ENCODE results near the gene IFT74.

IFT74 gene

DNA sequence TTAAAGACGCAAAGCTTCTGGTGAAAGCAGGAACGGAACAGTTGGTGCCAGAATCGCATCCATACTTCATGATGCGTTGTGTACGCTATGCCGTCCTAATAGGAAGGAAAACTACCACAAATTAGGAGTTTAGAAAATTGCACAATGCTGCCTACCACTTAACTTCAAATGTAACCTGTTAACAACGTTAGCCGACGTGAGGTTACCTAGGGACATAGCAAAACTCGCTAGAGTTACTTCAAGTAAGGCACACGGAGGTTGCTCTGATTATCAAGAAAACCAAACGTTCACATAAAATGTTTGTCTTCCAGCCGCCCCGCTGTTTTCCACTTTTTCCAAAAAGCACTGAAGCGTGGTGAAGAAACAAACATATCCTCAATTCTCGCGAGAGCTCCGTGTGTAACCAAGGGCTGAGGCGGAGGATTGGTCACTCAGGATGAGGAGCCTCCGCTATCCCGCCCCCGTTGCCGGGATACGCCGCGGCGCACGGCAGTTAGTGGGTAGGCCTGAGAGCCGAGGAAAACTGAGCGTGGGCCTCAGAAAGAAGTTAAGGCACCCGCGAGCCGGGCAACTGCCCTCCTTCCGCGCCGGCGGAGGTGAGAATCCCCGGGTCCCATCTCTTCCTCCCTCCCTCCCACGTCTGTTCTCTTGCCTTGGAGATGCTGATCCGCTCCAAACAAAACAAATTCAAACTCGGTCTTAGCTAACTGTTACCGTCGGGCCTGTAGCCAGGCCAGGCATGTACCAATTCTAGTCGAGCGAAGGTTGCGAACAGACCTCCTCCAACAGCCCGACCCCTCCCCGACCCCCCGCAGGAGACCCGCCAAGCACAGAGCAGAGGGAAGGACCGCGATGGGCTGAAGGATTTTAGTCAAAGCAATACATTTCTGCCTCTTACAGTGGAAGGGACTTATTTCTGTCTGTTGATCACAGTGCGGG is at the start of gene IFT74:
TSS of gene IFT74 (plus strand) at position 492 of the 939 bp plus-strand sequence. CDS start 5,556 bp downstream, outside the sequence.
- peak; percentile 89 to 91 for DNase-seq (ENCODE audit: low read depth in 2 of 2)

DNA sequence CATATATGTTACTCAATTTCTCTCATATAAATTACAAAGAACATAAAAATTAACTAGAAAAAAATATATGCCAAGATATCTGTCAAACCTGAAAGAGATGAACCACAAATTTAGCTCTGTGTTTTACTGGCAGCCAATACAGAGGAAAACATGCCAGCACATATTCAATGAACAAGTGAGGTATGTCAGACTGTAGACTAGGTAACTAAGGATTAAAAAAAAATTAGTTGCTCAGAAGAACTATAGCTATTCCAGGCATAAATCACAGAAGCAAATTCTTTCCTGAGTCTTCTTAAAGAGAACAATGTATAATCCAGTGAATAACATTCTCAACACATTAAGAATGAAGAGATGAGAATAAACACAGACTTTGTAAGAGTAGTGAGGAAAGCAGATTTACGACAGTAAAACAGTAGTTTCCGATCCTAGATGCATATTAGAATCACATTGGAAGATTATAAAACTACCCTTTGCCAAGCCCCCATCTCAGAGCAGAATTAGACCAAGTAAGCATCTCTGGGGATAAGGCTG is 43.0 kb upstream of the IFT74 start:
- DNase-seq (ENCODE audit: low read depth in 2 of 2): no peak

DNA sequence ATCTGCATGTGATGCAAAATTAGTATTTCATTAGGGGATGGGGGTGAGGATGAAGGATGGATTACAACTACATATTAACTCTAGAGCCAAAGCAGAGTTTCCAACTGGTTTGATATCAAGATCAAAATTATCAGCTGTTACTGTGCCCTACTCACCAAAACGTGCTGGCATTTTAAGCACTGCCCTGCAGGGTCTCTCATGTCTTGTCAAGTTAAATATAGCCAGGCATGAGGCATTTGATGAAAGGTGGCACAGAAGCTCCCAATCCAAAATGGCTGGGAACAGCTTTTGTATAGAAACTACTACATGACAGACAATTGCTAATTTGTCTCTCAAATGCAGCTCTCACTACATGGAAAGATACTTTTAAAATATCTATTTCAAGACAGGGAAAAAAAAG is 36.5 kb upstream of the IFT74 start:
- DNase-seq (ENCODE audit: low read depth in 2 of 2): no peak

DNA sequence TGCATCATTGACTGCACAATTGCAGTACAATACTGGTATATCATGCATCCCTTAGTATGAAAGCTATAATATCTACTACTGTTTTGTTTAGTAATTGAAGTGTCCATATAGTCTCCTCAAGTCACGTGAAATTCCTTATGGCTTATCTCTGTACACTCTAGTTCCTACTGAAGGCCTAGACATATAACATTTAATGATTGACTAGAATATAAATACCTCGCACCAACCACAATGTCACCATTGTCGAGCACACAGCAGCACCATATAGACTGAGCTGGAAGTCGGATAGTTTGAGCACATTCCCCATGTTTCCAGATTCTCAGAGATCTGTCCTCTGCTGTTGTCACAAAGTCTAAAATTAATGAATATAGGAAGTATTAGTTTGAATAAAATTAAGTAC is 30.6 kb upstream of the IFT74 start:
- no peak for DNase-seq (ENCODE audit: low read depth in 2 of 2)

DNA sequence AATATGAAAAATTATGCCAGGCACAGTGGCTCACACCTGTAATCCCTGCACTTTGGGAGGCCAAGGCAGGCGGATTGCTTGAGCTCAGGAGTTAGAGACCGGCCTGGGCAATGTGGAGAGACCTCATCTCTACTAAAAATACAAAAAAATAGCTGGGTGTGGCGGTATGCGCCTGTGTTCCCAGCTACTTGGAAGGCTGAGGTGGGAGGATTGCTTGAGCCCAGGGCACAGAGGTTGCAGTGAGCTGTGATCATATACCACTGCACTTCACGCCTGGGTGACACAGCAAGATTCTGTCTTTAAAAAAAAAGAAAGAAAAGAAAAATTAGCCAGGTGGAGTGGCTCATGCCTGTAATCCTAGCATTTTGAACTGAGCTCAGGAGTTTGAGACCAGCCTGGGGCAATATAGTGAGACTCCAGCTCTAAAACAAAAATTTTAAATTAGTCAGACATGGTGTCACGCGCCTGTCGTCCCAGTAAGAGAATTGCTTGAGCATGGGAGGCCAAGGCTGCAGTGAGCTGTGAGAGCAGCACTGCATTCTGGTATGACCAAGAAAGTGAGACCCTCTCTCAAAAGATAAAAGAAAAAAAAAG is 27.2 kb upstream of the IFT74 start:
- DNase-seq (ENCODE audit: low read depth in 2 of 2): no peak

DNA sequence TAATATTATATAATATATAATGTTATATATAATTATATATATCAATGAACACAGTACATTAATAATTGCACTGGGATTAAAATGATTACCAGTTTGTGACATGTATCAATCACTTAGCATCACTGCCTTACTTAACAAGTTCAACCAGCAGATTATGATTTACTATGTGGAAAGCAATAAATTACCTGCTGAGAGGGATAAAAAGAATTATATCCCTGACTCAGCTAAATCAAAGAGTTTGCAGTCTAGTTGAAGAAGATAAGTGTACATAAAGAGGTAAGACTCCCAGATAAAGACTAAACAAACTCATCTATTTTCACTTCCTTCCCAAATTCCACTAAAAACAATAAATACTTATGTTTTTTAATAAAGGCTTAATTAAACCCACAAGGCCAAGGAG is 20.4 kb upstream of the IFT74 start:
- DNase-seq (ENCODE audit: low read depth in 2 of 2): no peak

DNA sequence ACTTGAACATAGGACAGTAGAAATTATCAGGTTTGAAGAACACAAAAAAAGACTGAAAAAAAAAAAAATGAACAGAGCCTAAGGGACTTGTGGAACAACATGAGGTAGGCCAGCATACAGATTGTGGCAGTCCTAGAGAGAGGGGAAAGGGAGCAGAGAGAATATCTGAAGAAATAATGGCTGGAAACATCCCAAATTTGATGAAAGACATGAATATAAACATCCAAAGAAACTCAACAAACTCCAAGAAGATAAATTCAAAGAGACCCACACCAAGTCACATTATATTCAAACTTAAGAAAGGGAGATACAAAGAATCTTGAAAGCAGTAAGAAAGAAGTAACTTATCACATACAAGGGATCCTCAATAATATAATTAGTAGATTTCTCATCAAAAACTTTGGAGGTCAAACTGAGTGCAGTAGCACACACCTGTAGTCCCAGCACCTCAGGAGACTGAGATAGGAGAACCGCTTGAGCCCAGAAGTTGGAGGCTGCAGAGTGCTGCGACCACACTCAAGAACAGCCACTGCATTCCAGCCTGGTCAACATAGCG is 18.3 kb upstream of the IFT74 start:
- DNase-seq (ENCODE audit: low read depth in 2 of 2): no peak

DNA sequence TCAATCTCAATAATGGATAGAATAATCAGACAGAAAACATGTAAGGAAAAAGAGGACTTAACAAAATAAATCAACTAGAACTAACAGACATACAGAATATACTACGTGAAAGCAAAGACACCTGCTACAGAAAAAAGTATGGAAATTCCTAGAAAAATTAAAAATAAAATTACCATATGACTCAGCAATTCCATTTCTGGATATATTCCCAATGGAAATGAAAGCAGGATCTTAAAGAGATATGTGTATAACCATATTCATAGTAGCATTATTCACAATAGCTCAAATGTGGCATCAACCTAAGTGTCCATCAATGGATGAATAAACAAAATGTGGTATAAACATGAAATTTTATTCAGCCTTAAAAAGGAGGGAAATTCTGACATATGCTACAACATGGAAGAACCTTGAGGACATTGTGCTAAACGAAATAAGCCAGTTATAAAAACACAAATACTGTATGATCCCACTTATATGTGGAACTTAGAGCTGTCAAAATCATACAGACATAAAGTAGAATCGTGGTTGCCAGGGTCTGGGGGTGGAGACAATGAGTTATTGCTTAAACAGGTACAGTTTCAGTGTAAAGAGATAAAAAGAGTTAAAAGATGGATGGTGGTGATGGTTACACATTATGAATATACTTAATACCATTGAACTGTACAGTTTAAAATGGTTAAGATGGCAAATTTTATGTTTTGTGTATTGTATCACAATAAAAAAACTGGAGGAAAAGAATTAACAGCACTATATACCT is 16.1 kb upstream of the IFT74 start:
- DNase-seq (ENCODE audit: low read depth in 2 of 2): no peak

DNA sequence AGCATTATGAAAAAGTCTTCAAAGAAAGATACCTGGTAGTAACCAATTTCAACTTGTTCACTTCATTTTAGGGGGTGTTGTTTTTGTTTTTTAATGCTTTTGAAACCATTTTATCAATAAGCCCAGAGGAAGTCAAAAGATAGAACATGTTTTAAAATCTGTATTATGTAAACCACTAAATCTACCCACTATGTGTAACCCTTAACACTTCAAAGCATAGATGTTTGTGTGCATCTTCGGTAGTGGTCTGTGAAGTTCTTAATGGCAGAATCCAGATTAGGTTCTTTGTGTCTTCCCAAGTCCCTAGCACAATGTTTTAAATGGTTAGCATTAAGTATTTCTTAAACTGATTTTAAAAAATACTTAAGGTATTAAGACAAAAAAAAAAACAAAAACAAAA is 15.4 kb upstream of the IFT74 start:
- DNase-seq (ENCODE audit: low read depth in 2 of 2): no peak

DNA sequence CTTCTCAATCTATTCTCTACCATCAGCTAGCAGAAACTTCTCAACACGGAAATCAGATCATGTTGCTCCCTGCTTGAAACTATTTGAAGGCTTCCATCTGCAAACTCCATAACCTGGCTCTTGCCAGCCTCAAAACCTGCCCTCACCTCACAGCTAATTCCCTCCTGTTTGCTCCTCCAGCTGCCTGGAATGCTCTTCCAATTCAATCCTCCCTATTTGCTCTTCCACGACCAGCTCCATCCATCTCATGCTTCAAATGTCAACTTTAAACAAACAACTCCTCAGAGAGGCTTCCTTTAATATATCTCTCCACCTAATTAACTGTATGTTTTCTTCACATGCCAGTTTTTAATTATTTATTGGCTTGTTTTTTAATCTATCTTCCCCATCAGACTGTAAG is 10.6 kb upstream of the IFT74 start:
- DNase-seq (ENCODE audit: low read depth in 2 of 2): no peak

DNA sequence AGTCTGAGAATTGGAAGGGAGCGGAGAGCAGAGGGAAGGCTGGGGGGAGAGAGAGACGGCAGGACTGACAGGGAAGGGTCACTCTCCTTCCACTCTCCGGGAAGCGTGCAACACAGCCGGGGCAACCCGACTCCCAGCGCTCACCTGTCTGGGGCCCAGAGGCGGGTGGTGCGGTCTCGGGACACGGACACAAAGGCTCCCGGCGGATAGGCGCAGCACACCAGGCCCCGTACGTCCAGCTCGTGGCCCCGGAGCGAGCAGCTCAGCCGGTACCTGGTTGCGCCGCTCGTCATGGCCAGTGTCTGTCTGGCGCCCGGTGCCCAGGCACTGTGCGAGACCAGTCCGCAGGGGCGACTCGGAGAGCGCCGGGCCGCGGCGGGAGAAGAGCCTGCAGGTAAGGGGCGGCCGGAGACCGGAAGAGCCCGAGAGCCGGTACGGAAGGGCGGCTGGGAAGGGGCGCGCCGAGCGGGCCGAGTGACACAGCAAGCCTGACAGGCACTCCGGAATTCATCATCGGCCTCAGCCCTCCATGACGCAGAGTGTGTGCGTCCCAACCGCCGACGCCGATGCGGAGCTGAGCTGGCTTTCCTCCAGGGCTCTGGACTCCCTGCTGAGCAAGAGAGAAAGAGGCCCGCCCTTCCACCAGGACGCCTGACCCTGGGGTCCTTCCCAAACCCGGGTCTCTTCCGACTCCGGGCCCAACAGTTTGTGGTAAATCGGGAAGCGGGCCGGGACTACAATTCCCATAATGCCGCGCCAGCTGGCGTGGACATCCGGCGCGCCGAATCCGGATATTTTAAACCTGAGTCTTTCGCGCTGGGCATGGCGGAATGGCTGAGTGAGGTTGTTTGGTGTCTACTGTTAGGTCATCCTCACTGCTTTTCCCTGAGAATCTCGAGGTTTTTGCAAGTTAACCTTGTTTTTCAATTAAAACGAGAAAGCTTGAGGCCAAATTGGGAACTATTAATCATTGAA is 9.2 kb upstream of the IFT74 start, which contains the start of gene PLAA:
TSS of gene PLAA (minus strand) at position 490 of the 975 bp plus-strand sequence. CDS start at position 293, 197 bp downstream.
- peak; percentile 74 to 79 for DNase-seq (ENCODE audit: low read depth in 2 of 2)

DNA sequence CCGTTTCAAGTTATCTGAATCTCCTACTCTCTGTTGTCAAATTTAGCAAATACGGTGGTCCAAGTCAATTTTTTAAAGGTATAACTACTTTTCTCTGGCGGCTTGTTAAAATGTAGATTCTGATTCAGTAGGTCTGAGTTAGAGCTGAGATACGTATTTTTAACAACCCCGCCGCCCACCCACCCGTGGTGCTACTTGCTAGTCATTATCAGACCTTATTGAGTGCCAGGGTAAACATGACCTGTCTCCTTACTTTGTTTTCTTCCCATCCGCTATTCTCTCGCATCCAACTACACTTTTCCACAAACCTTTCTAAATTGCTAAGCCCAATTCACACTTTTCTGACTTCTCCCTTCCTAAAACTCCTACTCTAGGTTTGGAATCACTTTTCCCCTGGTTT is 8.5 kb upstream of the IFT74 start:
- peak; percentile 18 to 39 for DNase-seq (ENCODE audit: low read depth in 2 of 2)

DNA sequence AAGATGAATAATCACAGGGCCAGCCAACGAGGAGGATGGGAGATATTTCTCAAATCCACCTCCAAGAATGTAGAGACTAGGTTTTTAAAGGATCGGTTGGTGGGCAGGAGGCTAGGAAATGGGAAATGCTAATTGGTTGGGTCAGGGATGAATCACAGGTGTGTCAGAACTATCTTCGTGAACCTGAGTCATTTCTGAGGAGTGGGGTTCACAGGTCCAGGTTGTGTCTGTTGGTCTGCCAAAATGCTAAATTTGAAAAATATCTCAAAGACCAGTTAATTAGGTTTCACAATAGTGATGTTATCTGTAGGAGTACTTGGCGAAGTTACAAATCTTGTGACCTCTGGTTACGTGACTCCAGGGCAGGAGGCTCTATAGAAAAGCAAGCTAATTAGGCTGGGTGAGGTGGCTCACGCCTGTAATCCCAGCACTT is 6.6 kb upstream of the IFT74 start:
- DNase-seq (ENCODE audit: low read depth in 2 of 2): no peak

DNA sequence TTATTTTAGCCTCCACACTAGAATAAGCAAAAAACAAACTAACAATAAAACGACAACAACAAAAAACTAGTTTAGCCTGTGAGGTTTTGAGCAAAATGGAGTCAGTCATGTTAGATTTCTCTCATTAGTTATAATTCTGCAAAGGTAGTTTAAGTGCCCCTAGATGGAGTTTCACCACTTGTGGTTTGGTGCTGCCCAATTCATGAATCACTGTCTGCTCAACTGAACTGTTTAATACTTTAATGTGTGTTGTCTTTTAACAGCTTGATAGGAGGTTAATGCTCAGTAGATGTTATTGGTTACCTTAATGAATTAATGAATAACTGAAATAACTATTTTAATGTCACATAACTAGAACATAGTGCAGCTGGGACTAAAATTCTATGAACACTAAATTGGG is 5.7 kb upstream of the IFT74 start:
- DNase-seq (ENCODE audit: low read depth in 2 of 2): no peak

DNA sequence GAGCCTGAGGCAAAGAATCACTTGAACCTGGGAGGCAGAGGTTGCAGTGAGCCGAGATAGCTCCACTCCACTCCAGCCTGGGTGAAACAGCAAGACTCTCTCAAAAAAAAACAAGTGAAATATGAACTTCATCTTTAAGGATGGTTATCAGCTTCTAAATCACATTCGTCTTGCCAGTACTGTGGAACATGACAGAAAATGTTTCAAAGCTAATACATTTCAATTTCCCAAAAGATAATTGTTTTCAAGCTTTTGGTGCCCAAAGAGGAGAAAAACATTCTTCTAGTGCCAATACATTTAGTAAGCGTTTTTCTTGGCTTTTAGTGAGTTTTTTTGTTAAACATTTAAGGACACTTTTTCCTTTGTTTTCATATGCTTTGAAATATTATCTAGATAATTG is 4.4 kb upstream of the IFT74 start:
- DNase-seq (ENCODE audit: low read depth in 2 of 2): no peak

DNA sequence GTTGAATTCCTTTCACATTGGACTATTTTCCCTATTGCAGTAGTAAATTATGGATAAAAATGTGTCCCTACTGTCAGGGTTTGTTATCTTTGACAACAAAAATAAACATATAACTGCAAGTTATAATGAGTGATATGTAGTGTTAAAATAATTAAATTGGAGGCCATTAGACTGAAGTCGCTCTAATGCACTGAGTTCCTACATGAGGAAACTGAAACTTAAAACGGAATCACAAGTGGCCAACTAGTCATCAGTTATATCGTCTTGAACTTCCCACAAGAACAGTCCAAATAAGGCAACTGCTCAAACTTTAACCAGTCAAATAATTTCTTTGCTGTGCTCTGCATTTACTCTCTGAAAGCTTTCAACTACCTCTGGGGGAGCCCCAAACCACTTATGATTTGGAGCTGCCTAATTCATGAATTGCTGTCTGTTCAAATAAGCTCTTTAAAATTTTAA is 2.1 kb upstream of the IFT74 start:
- no peak for DNase-seq (ENCODE audit: low read depth in 2 of 2)

DNA sequence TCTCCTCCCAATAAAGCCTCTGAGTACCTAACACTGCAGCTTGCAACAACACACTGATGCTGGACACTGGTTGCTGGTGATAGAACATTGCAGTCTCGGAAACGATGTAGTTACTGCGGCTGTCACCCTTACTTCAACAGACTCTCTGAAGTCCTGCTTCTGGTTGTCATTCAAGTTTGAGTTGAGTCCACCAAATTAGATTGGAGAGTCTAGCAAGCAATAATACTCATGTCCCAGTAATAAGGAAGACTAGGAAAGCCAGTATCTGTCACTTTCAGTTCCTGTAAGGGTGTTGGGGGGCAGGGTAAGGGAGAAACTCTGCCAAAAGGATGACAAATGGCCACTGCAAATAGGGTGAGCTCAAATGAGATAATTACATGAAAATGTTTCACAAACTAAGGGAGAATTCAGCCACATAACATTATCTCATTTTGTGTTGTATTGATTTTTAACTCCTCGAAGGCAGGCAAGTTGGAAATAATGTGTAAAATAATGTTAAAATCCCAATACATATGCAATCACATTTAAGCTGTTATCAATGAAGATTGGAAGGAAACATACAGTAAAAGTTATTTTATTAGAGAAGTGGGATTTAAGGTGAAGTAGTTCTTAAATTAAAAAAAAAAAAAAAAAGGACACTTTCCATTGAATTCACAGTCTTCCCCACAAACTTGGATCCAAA is 849 bp upstream of the IFT74 start:
- no peak for DNase-seq (ENCODE audit: low read depth in 2 of 2)

DNA sequence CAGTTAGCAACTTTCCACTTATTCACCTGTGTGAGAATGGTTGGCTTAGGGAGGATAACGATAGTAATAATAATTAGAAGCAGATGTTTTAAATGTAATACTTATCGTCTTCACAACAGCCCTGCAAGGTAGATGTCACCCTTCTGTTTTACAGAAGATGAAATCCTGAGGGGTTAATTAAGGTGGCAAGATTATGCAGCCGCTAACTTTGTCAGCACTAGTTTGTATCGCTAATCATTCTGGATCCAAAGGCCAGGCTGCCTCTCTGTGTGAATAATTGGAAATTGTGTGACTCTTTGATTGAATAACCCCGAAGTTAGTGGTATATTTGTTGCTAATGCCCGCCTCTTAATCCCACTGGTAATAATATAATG is 635 bp downstream of the IFT74 start:
- DNase-seq (ENCODE audit: low read depth in 2 of 2): no peak

DNA sequence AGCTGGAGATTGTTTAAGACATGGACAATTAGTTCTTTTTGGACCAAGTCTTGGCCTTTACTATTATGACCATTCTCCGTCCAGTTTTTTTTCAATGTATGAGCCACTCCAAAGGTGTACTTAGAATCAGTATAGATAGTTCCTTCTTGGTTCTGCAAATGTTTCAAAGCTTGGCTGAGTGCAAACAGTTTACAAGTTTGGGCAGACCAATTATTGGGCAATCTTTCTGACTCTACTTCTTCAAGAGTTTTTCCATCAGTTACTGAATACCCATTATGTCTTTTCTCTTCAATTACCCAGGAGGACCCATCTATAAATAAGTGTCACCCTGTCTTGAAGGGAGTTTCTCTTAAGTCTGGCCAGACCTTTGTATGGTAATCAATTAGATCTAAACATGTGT is 15.5 kb downstream of the IFT74 start:
- no peak for DNase-seq (ENCODE audit: low read depth in 2 of 2)

DNA sequence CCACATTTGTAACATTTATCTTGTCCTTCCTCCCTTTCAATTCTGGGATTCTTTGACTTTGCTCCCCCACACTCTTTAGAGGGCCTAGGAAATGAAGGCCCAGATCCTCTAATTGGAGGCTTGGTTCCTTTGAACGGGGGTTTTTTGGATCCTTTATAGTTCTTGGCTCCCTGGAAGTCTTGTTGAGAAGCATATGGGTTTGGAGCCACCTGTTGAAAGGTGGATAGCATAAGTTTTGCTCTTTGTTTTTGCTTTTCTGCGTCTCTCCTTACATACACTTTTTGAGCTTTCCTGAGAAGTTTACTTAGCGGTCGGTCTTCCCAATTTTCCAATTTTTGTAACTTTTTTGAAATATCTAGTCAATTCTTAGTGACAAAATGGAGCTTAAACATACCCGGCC is 17.8 kb downstream of the IFT74 start:
- DNase-seq (ENCODE audit: low read depth in 2 of 2): no peak
